ENCODE data around the gene ELFN1. TPM values are rescaled to one million over a fixed set of nuclear protein-coding genes. Genes with fewer than 3 reads are reported as not detected.
A peak's percentile ranks its signal among the peaks of the same experiment; 100 is the strongest.

The ELFN1 gene
- total RNA-seq, 4 donors from 2014 or later: 1.4 to 2.5 (median 1.9) TPM

DNA sequence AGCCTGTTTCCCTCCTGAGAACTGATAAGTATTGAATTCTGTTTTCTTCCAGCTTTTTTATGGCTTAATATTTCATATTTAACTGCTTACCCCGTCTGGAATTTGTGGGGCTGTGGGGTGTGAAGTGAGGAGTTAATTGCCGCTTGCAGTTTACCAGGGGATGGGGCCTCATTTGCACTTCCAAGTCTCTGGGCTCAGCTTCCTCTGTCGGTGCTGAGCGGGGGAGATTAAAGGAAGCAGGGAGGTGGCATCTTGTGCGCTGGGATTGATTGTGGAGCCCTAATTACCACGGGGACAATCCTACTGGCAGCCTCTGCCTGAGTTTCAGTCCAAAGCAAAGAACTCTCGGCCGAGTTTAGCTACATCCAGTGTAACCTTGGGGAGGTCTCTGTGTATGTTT is 33.4 kb downstream of the ELFN1 start:
- H3K4me3 ChIP-seq: no peak overlapping the region
- peaks cover 12% of the 10 kb centered on the region for H3K27me3 ChIP-seq
- TF ChIP-seq POLR2A (IDR thresholded peaks at IDR 0.05) (no peak), EP300 (IDR thresholded peaks at IDR 0.05) (no peak), POLR2AphosphoS5 (IDR thresholded peaks at IDR 0.05) (no peak)
- TF ChIP-seq, protein P1, sequence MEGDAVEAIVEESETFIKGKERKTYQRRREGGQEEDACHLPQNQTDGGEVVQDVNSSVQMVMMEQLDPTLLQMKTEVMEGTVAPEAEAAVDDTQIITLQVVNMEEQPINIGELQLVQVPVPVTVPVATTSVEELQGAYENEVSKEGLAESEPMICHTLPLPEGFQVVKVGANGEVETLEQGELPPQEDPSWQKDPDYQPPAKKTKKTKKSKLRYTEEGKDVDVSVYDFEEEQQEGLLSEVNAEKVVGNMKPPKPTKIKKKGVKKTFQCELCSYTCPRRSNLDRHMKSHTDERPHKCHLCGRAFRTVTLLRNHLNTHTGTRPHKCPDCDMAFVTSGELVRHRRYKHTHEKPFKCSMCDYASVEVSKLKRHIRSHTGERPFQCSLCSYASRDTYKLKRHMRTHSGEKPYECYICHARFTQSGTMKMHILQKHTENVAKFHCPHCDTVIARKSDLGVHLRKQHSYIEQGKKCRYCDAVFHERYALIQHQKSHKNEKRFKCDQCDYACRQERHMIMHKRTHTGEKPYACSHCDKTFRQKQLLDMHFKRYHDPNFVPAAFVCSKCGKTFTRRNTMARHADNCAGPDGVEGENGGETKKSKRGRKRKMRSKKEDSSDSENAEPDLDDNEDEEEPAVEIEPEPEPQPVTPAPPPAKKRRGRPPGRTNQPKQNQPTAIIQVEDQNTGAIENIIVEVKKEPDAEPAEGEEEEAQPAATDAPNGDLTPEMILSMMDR (IDR thresholded peaks at IDR 0.05): no peak
- H3K4me1 ChIP-seq: peaks cover 13% of the 10 kb centered on the region
- no peak overlapping the region for H3K27ac ChIP-seq
- WGBS: 59% methylated on average over 7 of the region's 8 CpGs
- peak in 1 of 2 donors; percentile 24 for DNase-seq (ENCODE audit: low spot score in 2 of 2)
- H3K36me3 ChIP-seq: no peaks in the 10 kb centered on the region
- no peaks in the 10 kb centered on the region for H3K9me3 ChIP-seq

DNA sequence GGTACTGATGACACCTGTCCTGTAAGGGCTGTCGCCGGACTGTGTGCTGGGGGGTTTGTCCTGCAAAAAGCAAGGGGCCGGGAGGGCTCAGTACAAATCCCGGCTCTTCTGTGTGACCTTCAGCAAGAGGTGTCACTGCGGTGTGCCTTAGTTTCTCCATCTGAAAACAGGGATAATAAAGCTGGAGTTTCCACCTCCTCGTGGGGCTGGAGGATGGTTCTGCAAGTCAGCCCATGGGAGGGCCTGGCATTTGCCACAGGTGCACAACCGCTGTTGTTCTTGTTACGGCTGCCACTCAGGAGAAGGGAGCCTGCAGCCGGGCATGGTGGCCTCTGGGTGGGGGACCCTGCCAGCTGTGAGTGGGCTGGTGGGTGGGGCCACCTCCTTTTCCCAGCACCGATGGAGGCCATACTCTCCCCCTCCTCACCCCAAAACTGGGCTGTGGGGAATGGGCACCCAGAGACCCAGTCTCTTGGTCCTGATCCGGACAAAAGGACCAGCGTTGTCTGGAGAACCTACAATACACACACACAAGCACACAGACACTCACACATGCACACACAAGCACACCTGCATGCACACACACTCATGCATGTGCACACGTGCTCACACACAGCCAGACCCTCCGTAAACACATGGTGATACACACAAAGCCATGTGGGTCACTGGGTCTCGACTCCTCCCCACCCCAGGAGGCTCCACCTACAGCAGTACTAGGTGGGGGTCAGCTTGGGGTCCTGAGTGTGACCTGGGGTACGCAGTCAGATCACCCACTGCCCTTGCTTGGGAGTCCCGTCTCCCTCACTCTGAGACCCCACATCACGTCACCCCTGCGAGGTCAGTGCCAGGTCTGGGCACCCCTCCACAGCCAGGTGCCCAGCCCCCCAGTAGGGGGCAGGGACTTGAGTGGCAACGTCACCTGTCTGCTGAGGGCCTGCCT is 34.1 kb downstream of the ELFN1 start:
- Histone ChIP-seq H3K9me3 (no peaks in the 10 kb centered on the region), H3K36me3 (no peaks in the 10 kb centered on the region), H3K27ac (no peak overlapping the region), H3K4me3 (no peak overlapping the region), H3K4me1 (peaks cover 13% of the 10 kb centered on the region), H3K27me3 (peaks cover 12% of the 10 kb centered on the region)
- 93% methylated on average over 14 of the region's 20 CpGs for WGBS
- peak; percentile 37 to 67 for DNase-seq (ENCODE audit: low spot score in 2 of 2)
- TF ChIP-seq EP300 (IDR thresholded peaks at IDR 0.05) (no peak), POLR2A (IDR thresholded peaks at IDR 0.05) (no peak), POLR2AphosphoS5 (IDR thresholded peaks at IDR 0.05) (no peak)
- TF ChIP-seq, protein P1 (IDR thresholded peaks at IDR 0.05): no peak

DNA sequence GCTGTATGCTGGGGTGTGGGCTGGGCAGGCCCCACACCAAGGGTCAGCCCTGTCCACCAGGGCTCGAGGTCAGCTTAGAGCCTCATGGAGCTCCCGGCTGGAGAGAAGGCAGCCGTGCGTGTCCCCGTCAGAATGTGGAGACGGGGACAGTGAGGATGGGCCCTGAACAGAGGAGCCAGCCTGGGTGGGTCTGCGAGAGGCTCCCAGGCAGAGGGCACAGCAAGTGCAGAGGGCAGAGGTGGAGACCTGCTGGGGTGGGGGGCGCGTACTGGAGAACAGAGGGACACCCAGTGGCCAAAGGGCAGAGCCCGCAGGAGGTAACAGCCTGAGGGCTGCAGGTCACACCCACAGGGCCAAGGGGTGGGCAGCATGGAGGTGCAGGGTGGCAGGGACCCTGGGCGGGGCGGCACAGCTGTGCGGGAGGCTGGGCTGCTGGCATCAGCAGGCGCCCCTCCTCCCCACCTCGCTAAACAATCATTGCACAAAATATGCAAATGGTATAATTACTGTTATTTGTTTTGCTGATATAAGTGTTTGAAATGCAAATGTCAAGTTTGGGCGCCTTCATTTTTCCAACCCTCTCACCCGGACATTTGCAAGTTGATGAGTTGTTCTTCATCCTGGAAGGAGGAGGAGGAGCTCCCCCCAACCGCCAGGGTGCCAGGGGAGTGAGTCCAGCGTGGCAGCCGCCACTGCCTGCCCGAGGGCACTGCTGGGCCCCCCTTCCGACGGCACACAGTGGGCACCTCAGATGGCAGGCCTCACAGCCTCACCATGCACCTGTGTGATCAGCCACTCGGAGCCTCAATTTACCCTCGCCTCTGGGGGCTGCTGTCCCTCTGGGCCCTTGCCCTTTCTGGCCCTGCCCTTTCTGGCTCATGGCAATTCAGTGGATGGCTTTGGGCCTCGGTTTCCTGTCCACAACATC is 35.0 kb downstream of the ELFN1 start:
- no peaks in the 10 kb centered on the region for H3K9me3 ChIP-seq
- TF ChIP-seq POLR2A (IDR thresholded peaks at IDR 0.05) (no peak), EP300 (IDR thresholded peaks at IDR 0.05) (no peak), POLR2AphosphoS5 (IDR thresholded peaks at IDR 0.05) (no peak)
- TF ChIP-seq, protein P1 (IDR thresholded peaks at IDR 0.05): no peak
- H3K4me1 ChIP-seq: peaks cover 13% of the 10 kb centered on the region
- WGBS: 77% methylated on average over 18 of the region's 26 CpGs
- peaks cover 12% of the 10 kb centered on the region for H3K27me3 ChIP-seq
- no peak overlapping the region for H3K4me3 ChIP-seq
- no peak overlapping the region for H3K27ac ChIP-seq
- peak; percentile 52 to 57 for DNase-seq (ENCODE audit: low spot score in 2 of 2)
- no peaks in the 10 kb centered on the region for H3K36me3 ChIP-seq

DNA sequence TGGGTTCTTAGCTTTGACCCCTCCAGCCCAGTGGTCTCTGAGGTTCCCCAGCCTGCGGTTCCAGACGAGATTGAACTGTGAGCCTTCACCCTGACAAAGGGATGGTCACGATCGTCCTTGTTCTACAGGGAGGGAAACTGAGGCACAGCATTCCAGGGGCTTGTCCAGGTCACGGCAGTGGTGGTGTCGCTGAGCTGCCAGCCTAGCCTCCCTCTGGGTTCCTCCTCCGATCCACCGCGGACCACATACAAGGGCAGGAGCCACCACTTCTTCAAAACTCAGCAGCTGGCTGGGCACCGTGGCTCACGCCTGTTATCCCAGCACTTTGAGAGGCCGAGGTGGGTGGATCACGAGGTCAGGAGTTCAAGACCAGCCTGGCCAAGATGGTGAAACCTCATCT is 35.8 kb downstream of the ELFN1 start:
- 96% methylated on average over 10 of the region's 13 CpGs for WGBS
- Histone ChIP-seq H3K4me3 (no peak overlapping the region), H3K27me3 (peaks cover 13% of the 10 kb centered on the region), H3K36me3 (no peaks in the 10 kb centered on the region), H3K9me3 (no peaks in the 10 kb centered on the region), H3K4me1 (peaks cover 13% of the 10 kb centered on the region), H3K27ac (no peak overlapping the region)
- TF ChIP-seq POLR2AphosphoS5 (IDR thresholded peaks at IDR 0.05) (no peak), EP300 (IDR thresholded peaks at IDR 0.05) (no peak), POLR2A (IDR thresholded peaks at IDR 0.05) (no peak)
- TF ChIP-seq, protein P1 (IDR thresholded peaks at IDR 0.05): no peak
- DNase-seq (ENCODE audit: low spot score in 2 of 2): peak; percentile 34 to 64
